GM10266 (cell line): ENCODE results near the gene ENAH.

ENCODE experiments used
- DNase-seq: peaks from one replicate; pipeline ENCODE4 v3.0.0; 2012; ENCODE audit errors: extremely low spot score
- CTCF ChIP-seq: IDR thresholded peaks from 2 replicates; pipeline ENCODE4 v1.5.1; 2012; ENCODE audit warnings: mild to moderate bottlenecking, low read depth; ENCODE audit not compliant: control insufficient read depth, insufficient read depth; ENCODE audit errors: missing control alignments

ENAH gene

GRCh38 chr1:225565847-225566246 lies 87.1 kb downstream of the ENAH start:
- TF ChIP-seq CTCF, result no peak
- DNase-seq, result no peak

GRCh38 chr1:225561675-225562074 lies 91.2 kb downstream of the ENAH start:
- DNase-seq, result no peak
- TF ChIP-seq CTCF, result no peak

- no peak for TF ChIP-seq CTCF
- no peak for DNase-seq
These were observed 93.0 kb downstream of the ENAH start for GRCh38 chr1:225559902-225560301.

- no peak for TF ChIP-seq CTCF
- DNase-seq, result no peak
These were observed 93.6 kb downstream of the ENAH start for GRCh38 chr1:225559326-225559725.

- TF ChIP-seq CTCF, result no peak
- DNase-seq, result no peak
These were observed 96.2 kb downstream of the ENAH start for GRCh38 chr1:225556694-225557093.

GRCh38 chr1:225555821-225556220 lies 97.1 kb downstream of the ENAH start:
- no peak for TF ChIP-seq CTCF
- DNase-seq, result no peak

- peak; percentile 21 for DNase-seq
- peak; percentile 49 for TF ChIP-seq CTCF
These were observed 98.6 kb downstream of the ENAH start for GRCh38 chr1:225554216-225554812.
